Ovary (tissue), 9 donors: ENCODE measurements around the gene ZCCHC3. TPM values are rescaled to one million over a fixed set of nuclear protein-coding genes. Genes with fewer than 3 reads are reported as not detected.
A peak's percentile ranks its signal among the peaks of the same experiment; 100 is the strongest.

Experiments
- DNase-seq, 5 donors: peaks; one replicate each; pipeline ENCODE4 v3.0.0-alpha.2; 2019 to 2020
- H3K27ac ChIP-seq, 2 donors: fragments of 200-600 bp; one replicate each; pipeline versions ENCODE4 v1.5.1 to v1.8.0; 2019 to 2022
- H3K27me3 ChIP-seq: fragments of 200-600 bp; one replicate; pipeline ENCODE4 v1.8.0; 2022
- H3K36me3 ChIP-seq: fragments of 200-600 bp; sonication (generic); one replicate; pipeline ENCODE4 v1.5.1; 2019
- H3K4me1 ChIP-seq: one replicate; pipeline ENCODE4 v1.8.1; 2013; ENCODE audit warnings: mild to moderate bottlenecking, moderate library complexity; ENCODE audit not compliant: insufficient read depth
- H3K4me3 ChIP-seq: fragments of 200-600 bp; sonication (generic); one replicate; pipeline ENCODE4 v1.5.1; 2017
- H3K9me3 ChIP-seq, 2 donors: fragments of 200-600 bp in 1 of 2; sonication (generic) in 1 of 2; one replicate each; pipeline versions ENCODE4 v1.5.1 to v1.8.1; 2013 to 2019; ENCODE audit warnings: mild to moderate bottlenecking in 1 of 2, moderate library complexity in 1 of 2
- CTCF ChIP-seq, 3 donors: fragments of 450-650 bp in 2 of 3; fragments of 200-600 bp in 1 of 3; IDR thresholded peaks; one replicate each; pipeline versions ENCODE4 v1.5.1 to v1.8.0; 2016 to 2022; ENCODE audit warnings: antibody characterized with exemption in 3 of 3, mild to moderate bottlenecking in 1 of 3
- EP300 ChIP-seq: sonication (generic); formaldehyde crosslinking; IDR thresholded peaks from one replicate; pipeline ENCODE4 v1.6.1; 2017; ENCODE audit warnings: antibody characterized with exemption
- POLR2A ChIP-seq: fragments of 450-650 bp; IDR thresholded peaks from one replicate; pipeline ENCODE4 v1.6.1; 2017; ENCODE audit warnings: antibody characterized with exemption, mild to moderate bottlenecking, moderate library complexity
- WGBS, 3 donors: extraction: QIAGEN DNeasy Blood & Tissue Kit in 1 of 3; methylation state at CpG; one replicate each; pipeline versions ENCODE4 v1.1.5 to v1.1.7; 2013 to 2017; 5-methylcytosine and 5-hydroxymethylcytosine counted together
- intact Hi-C, 4 donors: fragments of 100-400 bp; cut with DNase I; formaldehyde crosslinking; loops; one replicate each; pipeline versions ENCODE4 v1.11.0 to v1.15.1; 2022 to 2023
- polyA plus RNA-seq, 2 donors: library from polyadenylated mRNA; stranded (reverse); fragments of 200-250 nt in 1 of 2; fragments of 350-450 nt in 1 of 2; fragmentation: Illumina TruSeq in 1 of 2; extraction: RNeasy Lipid Tissue Mini Kit (QIAGEN cat#74804) in 1 of 2; gene quantifications; one replicate each; pipeline ENCODE4 v1.2.3, GENCODE V29; 2013 to 2014
- total RNA-seq, 7 donors: library from RNA; depleted of rRNA in 2 of 7; stranded (reverse); fragments of >200 nt in 2 of 7; fragmentation: NEBNext Ultra II Directional in 3 of 7; extraction: Animal tissue kit (Norgen Biotek cat#: 25700) in 3 of 7; gene quantifications; one replicate each; pipeline versions ENCODE4 v1.1.0 to v1.2.4, GENCODE V29; 2016 to 2023
- donor health status: DM: no; HTN: no; CAD: no; lungs with moderate emphysema.
- donor health status: DM: no; HTN: no; CAD: no.
- donor health status: Bipolar disorder and iron deficiency.
- donor health status: DM: yes; HTN: yes; CAD: no.
- donor health status: DM: no; HTN: no; CAD: no.
- donor health status: DM: yes; HTN: yes; CAD: no.

The ZCCHC3 gene
- total and polyA plus RNA-seq, 9 donors = 13.6 to 28.1 (median 23.1) TPM

GRCh38 chr20:290084-290831 lies 7.1 kb upstream of the ZCCHC3 start, which contains the start of gene C20orf96:
C20orf96 (minus strand) TSS chr20:290750; CDS start chr20:290610, 140 bp downstream.
- intact Hi-C loops = no loop called here
- Histone ChIP-seq H3K27ac (peak within 1 kb of the TSS in 1 of 2 donors; percentile 51), H3K4me1 (no peaks in the 10 kb centered on the region), H3K36me3 (no peaks in the 10 kb centered on the region), H3K9me3 (no peaks in the 10 kb centered on the region), H3K4me3 (peak within 1 kb of the TSS; percentile 66), H3K27me3 (no peaks in the 10 kb centered on the region)
- WGBS, 3 donors = 0 to 1% (median 0%) methylated on average over 43 of the region's 43 CpGs
- TF ChIP-seq POLR2A (no peak), CTCF (IDR thresholded peaks at IDR 0.05) (peak; percentile 22 to 48 (median 44)), EP300 (no peak)
- peak; percentile 91 to 94 (median 92) for DNase-seq

- H3K4me1 ChIP-seq = peaks cover 3% of the 10 kb centered on the region
- H3K27me3 ChIP-seq = no peaks in the 10 kb centered on the region
- H3K27ac ChIP-seq = no peak overlapping the region
- H3K36me3 ChIP-seq = no peaks in the 10 kb centered on the region
- no peak for TF ChIP-seq EP300
- TF ChIP-seq CTCF (IDR thresholded peaks at IDR 0.05) = no peak
- TF ChIP-seq POLR2A = no peak
- intact Hi-C loops = no loop called here
- no peaks in the 10 kb centered on the region for H3K9me3 ChIP-seq
- no peak overlapping the region for H3K4me3 ChIP-seq
- no peak for DNase-seq
- 89 to 94% (median 93%) methylated on average over 5 of the region's 5 CpGs for WGBS, 3 donors
Measured at GRCh38 chr20:294602-295001, 2.8 kb upstream of the ZCCHC3 start.

- TF ChIP-seq CTCF (IDR thresholded peaks at IDR 0.05) (no peak), POLR2A (no peak), EP300 (no peak)
- intact Hi-C loops = no loop called here
- Histone ChIP-seq H3K9me3 (no peaks in the 10 kb centered on the region), H3K27ac (no peak overlapping the region), H3K36me3 (no peaks in the 10 kb centered on the region), H3K4me3 (no peak overlapping the region), H3K4me1 (peaks cover 9% of the 10 kb centered on the region), H3K27me3 (no peaks in the 10 kb centered on the region)
- 91 to 95% (median 92%) methylated on average over 4 of the region's 4 CpGs for WGBS, 3 donors
- DNase-seq = no peak
Measured at GRCh38 chr20:295804-296203, 1.6 kb upstream of the ZCCHC3 start.

- peak; percentile 51 to 71 (median 62) for DNase-seq
- Histone ChIP-seq H3K4me3 (peak overlapping the region; percentile 70), H3K9me3 (no peaks in the 10 kb centered on the region), H3K27me3 (no peaks in the 10 kb centered on the region), H3K27ac (peak overlapping the region; percentile 97 to 98), H3K4me1 (peaks cover 15% of the 10 kb centered on the region), H3K36me3 (no peaks in the 10 kb centered on the region)
- TF ChIP-seq POLR2A (peak; percentile 18), EP300 (no peak)
- intact Hi-C loops = loop anchor here in 1 of 4 donors (1.0 kb wide), 1 partner anchor 27 kb away; the partner anchor contains the start of gene SOX12
- 0% methylated on average over 67 to 75 of the region's 75 CpGs for WGBS, 3 donors
Measured at GRCh38 chr20:297925-298775, 780 bp downstream of the ZCCHC3 start.
